SH-SY5Y (cell line): Measurements from ENCODE around the gene DDTL.

Experiments used
- GATA2 ChIP-seq: IDR thresholded peaks from 2 replicates; pipeline ENCODE4 v1.6.1; 2011; ENCODE audit warnings: mild to moderate bottlenecking, low read depth, low read length
- GATA3 ChIP-seq: IDR thresholded peaks from 2 replicates; pipeline ENCODE4 v1.6.1; 2011; ENCODE audit warnings: low read depth, mild to moderate bottlenecking, low read length, moderate library complexity

- TF ChIP-seq GATA2, result no peak
- TF ChIP-seq GATA3, result no peak
Observed at GRCh38 chr22:24006914-24007214, 40.2 kb downstream of the DDTL start.
